Neural cell (in vitro differentiated cells): ENCODE results near the gene PHF3.

Source experiments
- EP300 ChIP-seq: fragments of 450-650 bp; conservative IDR thresholded peaks from 2 replicates; pipeline ENCODE4 v1.6.1; 2014; ENCODE audit warnings: antibody characterized with exemption, mild to moderate bottlenecking, moderate library complexity; ENCODE audit not compliant: poor library complexity, severe bottlenecking
- EZH2 ChIP-seq: fragments of 200-600, 300-800 bp; shearing (Covaris generic), sonication (generic); IDR thresholded peaks from 2 replicates; pipeline ENCODE4 v1.6.1; 2014; ENCODE audit warnings: antibody characterized with exemption, low read length, borderline replicate concordance, mild to moderate bottlenecking; ENCODE audit not compliant: insufficient read depth, poor library complexity, severe bottlenecking
- MXI1 ChIP-seq: fragments of 450-650 bp; conservative IDR thresholded peaks from 2 replicates; pipeline ENCODE4 v1.6.1; 2014; ENCODE audit warnings: antibody characterized with exemption, mild to moderate bottlenecking; ENCODE audit not compliant: poor library complexity, severe bottlenecking
- POLR2AphosphoS5 ChIP-seq: IDR thresholded peaks from 2 replicates; pipeline ENCODE4 v1.6.1; 2012
- RAD21 ChIP-seq: fragments of 450-650 bp; conservative IDR thresholded peaks from 2 replicates; pipeline ENCODE4 v1.6.1; 2014; ENCODE audit warnings: antibody characterized with exemption, mild to moderate bottlenecking, moderate library complexity
- SMC3 ChIP-seq: fragments of 450-650 bp; conservative IDR thresholded peaks from 2 replicates; pipeline ENCODE4 v1.6.1; 2014; ENCODE audit warnings: antibody characterized with exemption, mild to moderate bottlenecking, moderate library complexity; ENCODE audit not compliant: poor library complexity
- TAF1 ChIP-seq: IDR thresholded peaks from 2 replicates; pipeline ENCODE4 v1.6.1; 2012; ENCODE audit warnings: low read depth
- TF ChIP-seq, protein P1 (sequence below): fragments of 450-650 bp; IDR thresholded peaks from 2 replicates; pipeline ENCODE4 v1.5.1; 2014; ENCODE audit warnings: antibody characterized with exemption, mild to moderate bottlenecking, moderate library complexity; ENCODE audit not compliant: poor library complexity, severe bottlenecking
- TF ChIP-seq, protein P2 (sequence below): IDR thresholded peaks from 2 replicates; pipeline ENCODE4 v1.6.1; 2012; ENCODE audit warnings: borderline replicate concordance

DNA sequence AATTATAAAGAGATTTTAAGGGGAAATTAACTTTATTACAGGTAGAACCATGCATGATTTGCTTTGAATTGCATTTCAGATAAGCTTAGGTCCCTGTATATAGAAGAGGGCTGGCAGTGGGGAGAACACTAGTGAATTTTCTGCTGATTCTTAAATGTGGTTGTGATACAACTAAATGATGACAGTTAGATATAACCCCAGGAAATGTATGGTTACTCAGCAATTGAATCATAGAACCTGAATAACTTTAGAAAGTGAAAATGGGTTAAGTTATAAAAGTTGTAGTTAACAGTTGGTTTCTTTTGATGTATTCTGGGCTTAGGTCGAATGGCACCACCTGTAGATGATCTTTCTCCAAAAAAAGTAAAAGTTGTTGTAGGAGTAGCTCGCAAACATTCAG is 70.1 kb downstream of the PHF3 start:
- TF ChIP-seq TAF1, result no peak
- TF ChIP-seq, protein P1, sequence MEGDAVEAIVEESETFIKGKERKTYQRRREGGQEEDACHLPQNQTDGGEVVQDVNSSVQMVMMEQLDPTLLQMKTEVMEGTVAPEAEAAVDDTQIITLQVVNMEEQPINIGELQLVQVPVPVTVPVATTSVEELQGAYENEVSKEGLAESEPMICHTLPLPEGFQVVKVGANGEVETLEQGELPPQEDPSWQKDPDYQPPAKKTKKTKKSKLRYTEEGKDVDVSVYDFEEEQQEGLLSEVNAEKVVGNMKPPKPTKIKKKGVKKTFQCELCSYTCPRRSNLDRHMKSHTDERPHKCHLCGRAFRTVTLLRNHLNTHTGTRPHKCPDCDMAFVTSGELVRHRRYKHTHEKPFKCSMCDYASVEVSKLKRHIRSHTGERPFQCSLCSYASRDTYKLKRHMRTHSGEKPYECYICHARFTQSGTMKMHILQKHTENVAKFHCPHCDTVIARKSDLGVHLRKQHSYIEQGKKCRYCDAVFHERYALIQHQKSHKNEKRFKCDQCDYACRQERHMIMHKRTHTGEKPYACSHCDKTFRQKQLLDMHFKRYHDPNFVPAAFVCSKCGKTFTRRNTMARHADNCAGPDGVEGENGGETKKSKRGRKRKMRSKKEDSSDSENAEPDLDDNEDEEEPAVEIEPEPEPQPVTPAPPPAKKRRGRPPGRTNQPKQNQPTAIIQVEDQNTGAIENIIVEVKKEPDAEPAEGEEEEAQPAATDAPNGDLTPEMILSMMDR, result no peak
- no peak for TF ChIP-seq POLR2AphosphoS5
- no peak for TF ChIP-seq EP300
- TF ChIP-seq EZH2, result no peak
- no peak for TF ChIP-seq RAD21
- TF ChIP-seq MXI1, result no peak
- TF ChIP-seq, protein P2, sequence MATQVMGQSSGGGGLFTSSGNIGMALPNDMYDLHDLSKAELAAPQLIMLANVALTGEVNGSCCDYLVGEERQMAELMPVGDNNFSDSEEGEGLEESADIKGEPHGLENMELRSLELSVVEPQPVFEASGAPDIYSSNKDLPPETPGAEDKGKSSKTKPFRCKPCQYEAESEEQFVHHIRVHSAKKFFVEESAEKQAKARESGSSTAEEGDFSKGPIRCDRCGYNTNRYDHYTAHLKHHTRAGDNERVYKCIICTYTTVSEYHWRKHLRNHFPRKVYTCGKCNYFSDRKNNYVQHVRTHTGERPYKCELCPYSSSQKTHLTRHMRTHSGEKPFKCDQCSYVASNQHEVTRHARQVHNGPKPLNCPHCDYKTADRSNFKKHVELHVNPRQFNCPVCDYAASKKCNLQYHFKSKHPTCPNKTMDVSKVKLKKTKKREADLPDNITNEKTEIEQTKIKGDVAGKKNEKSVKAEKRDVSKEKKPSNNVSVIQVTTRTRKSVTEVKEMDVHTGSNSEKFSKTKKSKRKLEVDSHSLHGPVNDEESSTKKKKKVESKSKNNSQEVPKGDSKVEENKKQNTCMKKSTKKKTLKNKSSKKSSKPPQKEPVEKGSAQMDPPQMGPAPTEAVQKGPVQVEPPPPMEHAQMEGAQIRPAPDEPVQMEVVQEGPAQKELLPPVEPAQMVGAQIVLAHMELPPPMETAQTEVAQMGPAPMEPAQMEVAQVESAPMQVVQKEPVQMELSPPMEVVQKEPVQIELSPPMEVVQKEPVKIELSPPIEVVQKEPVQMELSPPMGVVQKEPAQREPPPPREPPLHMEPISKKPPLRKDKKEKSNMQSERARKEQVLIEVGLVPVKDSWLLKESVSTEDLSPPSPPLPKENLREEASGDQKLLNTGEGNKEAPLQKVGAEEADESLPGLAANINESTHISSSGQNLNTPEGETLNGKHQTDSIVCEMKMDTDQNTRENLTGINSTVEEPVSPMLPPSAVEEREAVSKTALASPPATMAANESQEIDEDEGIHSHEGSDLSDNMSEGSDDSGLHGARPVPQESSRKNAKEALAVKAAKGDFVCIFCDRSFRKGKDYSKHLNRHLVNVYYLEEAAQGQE, result no peak
- TF ChIP-seq SMC3, result no peak
